ENCODE results near the gene NWD2.

DNA sequence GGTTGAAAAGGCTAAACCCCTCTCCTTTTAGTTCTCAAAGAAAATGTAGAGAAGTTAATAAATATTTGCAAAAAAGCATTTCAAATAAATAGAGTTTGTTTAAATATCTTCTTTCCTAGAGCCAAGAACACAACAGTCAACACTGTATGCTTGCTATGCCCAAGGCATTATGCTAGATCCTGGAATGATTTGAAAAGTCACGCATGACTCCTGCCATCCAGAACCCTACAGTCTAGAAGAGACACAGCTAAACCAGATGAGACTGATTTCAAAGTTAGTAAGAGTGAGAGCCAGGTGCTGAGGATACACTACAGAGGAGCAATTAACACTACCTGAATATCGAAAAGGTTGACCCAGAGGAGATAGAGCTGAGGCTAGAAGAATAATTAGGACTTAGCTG lies 205.8 kb downstream of the NWD2 start:
- TF ChIP-seq ZFX (IDR thresholded peaks at IDR 0.05) = no peak
- no peak for TF ChIP-seq EZH2phosphoT487 (IDR thresholded peaks at IDR 0.05; ENCODE audit: borderline replicate concordance)
- no peak for TF ChIP-seq JUND (IDR thresholded peaks at IDR 0.05)
- no peak for TF ChIP-seq CBX3 (IDR thresholded peaks at IDR 0.05; ENCODE audit: low read depth)
- TF ChIP-seq ZBTB33 (IDR thresholded peaks at IDR 0.05; ENCODE audit: extremely low read depth, insufficient replicate concordance, low read length) = no peak
- TF ChIP-seq ZNF274 (IDR thresholded peaks at IDR 0.05; ENCODE audit: low read depth, low read length) = no peak
- TF ChIP-seq CTCF (IDR thresholded peaks at IDR 0.05 in 2 of 3, conservative IDR thresholded peaks at IDR 0.05 in 1 of 3; ENCODE audit: borderline replicate concordance in 1 of 3, insufficient read depth in 1 of 3, low read depth in 2 of 3, low read length in 2 of 3) = no peak
- TF ChIP-seq RAD21 (IDR thresholded peaks at IDR 0.05; ENCODE audit: low read depth) = no peak
- no peak for TF ChIP-seq EZH2 (IDR thresholded peaks at IDR 0.05)

All from HCT116 (cell line).